NT2/D1 (cell line): ENCODE results near the gene UPF2.

Source experiments
- DNase-seq: peaks from one replicate; pipeline ENCODE4 v3.0.0-alpha.2; 2011; ENCODE audit warnings: low read depth, low spot score
- H3K27me3 ChIP-seq: 2 replicates; pipeline ENCODE4 v1.6.0; 2011; ENCODE audit warnings: mild to moderate bottlenecking; ENCODE audit not compliant: insufficient read length, insufficient read depth
- H3K36me3 ChIP-seq: 2 replicates; pipeline ENCODE4 v1.6.1; 2011; ENCODE audit warnings: mild to moderate bottlenecking, low read length, mixed read lengths; ENCODE audit not compliant: insufficient read depth, insufficient read length
- H3K4me1 ChIP-seq: 2 replicates; pipeline ENCODE4 v1.5.1; 2011; ENCODE audit not compliant: insufficient read depth, insufficient read length
- H3K4me3 ChIP-seq: 2 replicates; pipeline ENCODE4 v1.5.1; 2011; ENCODE audit warnings: low read depth; ENCODE audit not compliant: insufficient read length
- H3K9ac ChIP-seq: 2 replicates; pipeline ENCODE4 v1.6.0; 2011; ENCODE audit warnings: low read depth; ENCODE audit not compliant: insufficient read length
- H3K9me3 ChIP-seq: 2 replicates; pipeline ENCODE4 v1.5.1; 2011; ENCODE audit warnings: mild to moderate bottlenecking, low read length; ENCODE audit not compliant: insufficient read depth
- SUZ12 ChIP-seq: IDR thresholded peaks from 2 replicates; pipeline ENCODE4 v1.6.1; 2011; ENCODE audit not compliant: insufficient read length, insufficient read depth; ENCODE audit errors: extremely low read depth
- YY1 ChIP-seq: IDR thresholded peaks from 2 replicates; pipeline ENCODE4 v1.6.1; 2011; ENCODE audit not compliant: insufficient read length, insufficient read depth
- ZNF274 ChIP-seq: IDR thresholded peaks from 2 replicates; pipeline ENCODE4 v1.6.1; 2011; ENCODE audit warnings: mild to moderate bottlenecking, low read depth, low read length

Gene UPF2

GRCh38 chr10:11874568-11875493 lies 167.8 kb downstream of the UPF2 start:
- peak; percentile 72 for DNase-seq
- H3K4me1 ChIP-seq: peaks cover 10% of the 10 kb centered on the region

GRCh38 chr10:11871466-11871865 lies 171.1 kb downstream of the UPF2 start:
- TF ChIP-seq ZNF274 (no peak), SUZ12 (no peak), YY1 (no peak)
- H3K9ac ChIP-seq: no peak overlapping the region
- peaks cover 19% of the 10 kb centered on the region for H3K36me3 ChIP-seq
- no peaks in the 10 kb centered on the region for H3K27me3 ChIP-seq
- H3K4me1 ChIP-seq: peaks cover 10% of the 10 kb centered on the region
- no peak for DNase-seq
- no peak overlapping the region for H3K4me3 ChIP-seq
- no peaks in the 10 kb centered on the region for H3K9me3 ChIP-seq

More at GRCh38 chr10:11874568-11875493, 167.8 kb downstream of the UPF2 start:
- Histone ChIP-seq H3K27me3 (no peaks in the 10 kb centered on the region), H3K36me3 (peaks cover 5% of the 10 kb centered on the region), H3K4me3 (no peak overlapping the region), H3K9me3 (no peaks in the 10 kb centered on the region), H3K9ac (peak overlapping the region; percentile 50)
- TF ChIP-seq YY1 (no peak), ZNF274 (no peak), SUZ12 (no peak)

- DNase-seq: no peak
- Histone ChIP-seq H3K4me3 (no peak overlapping the region), H3K9me3 (no peaks in the 10 kb centered on the region), H3K27me3 (no peaks in the 10 kb centered on the region), H3K9ac (no peak overlapping the region), H3K36me3 (peaks cover 20% of the 10 kb centered on the region), H3K4me1 (peaks cover 5% of the 10 kb centered on the region)
- no peak for TF ChIP-seq ZNF274
- no peak for TF ChIP-seq YY1
- no peak for TF ChIP-seq SUZ12
Observed at GRCh38 chr10:11870900-11871400, 171.7 kb downstream of the UPF2 start.

GRCh38 chr10:11870461-11870780 lies 172.2 kb downstream of the UPF2 start:
- no peak overlapping the region for H3K9ac ChIP-seq
- H3K9me3 ChIP-seq: no peaks in the 10 kb centered on the region
- H3K4me1 ChIP-seq: peaks cover 7% of the 10 kb centered on the region
- peaks cover 20% of the 10 kb centered on the region for H3K36me3 ChIP-seq
- no peak overlapping the region for H3K4me3 ChIP-seq
- no peak for DNase-seq
- H3K27me3 ChIP-seq: no peaks in the 10 kb centered on the region
- TF ChIP-seq SUZ12: no peak
- no peak for TF ChIP-seq ZNF274
